GM12891 (cell line): ENCODE measurements around the gene CHSY1.

ENCODE experiments used
- POLR2A ChIP-seq: IDR thresholded peaks from 2 replicates; pipeline ENCODE4 v1.6.1; 2011; ENCODE audit warnings: low read depth, low read length, control low read depth
- POLR2AphosphoS5 ChIP-seq: IDR thresholded peaks from 2 replicates; pipeline ENCODE4 v1.6.1; 2011; ENCODE audit warnings: low read depth, low read length, control low read depth

DNA sequence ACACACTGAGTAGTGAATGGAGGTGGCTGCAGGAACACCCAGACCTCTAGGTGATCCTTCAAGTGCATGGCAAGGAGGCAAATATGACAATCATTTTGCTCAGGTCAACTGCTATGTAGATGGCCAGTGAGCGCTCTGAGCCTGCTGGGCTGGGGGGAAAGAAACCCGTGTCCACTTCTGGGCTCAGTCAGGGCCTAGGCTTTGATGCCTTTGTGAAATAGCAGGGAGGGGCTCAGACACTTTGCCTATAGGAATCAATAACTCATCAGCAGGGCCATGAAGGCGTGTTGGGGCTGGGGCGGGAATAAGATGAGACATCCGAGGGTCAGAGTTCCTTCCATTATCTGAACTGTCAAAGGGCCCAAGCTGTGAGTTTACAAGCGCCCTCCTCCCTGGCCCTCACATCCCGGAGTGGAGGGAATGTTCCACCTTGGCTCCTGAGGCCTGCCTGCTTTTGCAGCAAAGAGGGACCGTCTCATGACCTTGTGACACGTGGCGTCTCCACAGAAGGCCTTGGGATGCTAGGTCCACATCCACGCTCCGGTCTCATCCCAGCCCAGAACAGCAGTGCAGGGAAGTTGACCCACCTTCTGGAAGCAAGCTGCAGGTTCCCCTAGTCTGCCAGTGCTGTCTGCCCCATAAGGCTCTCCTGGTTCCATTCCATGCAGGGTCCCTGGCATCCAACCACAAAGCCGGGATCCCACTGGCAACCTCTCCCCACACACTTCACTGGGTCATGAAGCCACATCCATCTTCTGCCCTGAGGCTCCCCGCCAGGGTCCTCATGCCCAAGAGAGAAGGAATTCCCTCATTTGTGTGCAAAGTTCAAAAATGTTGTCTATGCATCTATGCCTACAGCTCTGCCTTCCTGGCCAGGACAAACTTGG lies 78.4 kb downstream of the CHSY1 start:
- TF ChIP-seq POLR2A (no peak), POLR2AphosphoS5 (no peak)
